IMR-90 (cell line): Measurements from ENCODE around the gene FADS2. TPM values are rescaled to one million over a fixed set of nuclear protein-coding genes. Genes with fewer than 3 reads are reported as not detected.

Source experiments
- ATAC-seq: fragments of 200-7000 bp; cut with Tn5 transposase; 2 replicates; pipeline ENCODE4 v1.9.1; 2020; ENCODE audit warnings: low read depth, mild to moderate bottlenecking, moderate library complexity
- BruUV-seq: library from RNA; stranded (reverse); fragments of 400-500 nt; replicated peaks from 2 replicates; lab custom pipeline; 2021; lab: Mats Ljungman, UMichigan
- CTCF ChIA-PET: fragments of 300-600 bp; formaldehyde crosslinking; extraction: SDS; loops from one replicate; lab custom pipeline; 2021; ENCODE audit warnings: antibody characterized with exemption; lab: Yijun Ruan, JAX
- POLR2A ChIA-PET: fragments of 300-600 bp; sonication (Branson Sonifier 250); formaldehyde crosslinking; loops from one replicate; lab custom pipeline; 2022; ENCODE audit warnings: antibody characterized with exemption; ENCODE audit not compliant: unreplicated experiment; lab: Charles Lee
- DNase-seq: peaks from one replicate; pipeline ENCODE4 v3.0.0; 2013
- H2AFZ ChIP-seq: replicated peaks from 2 replicates; pipeline ENCODE3; 2013; ENCODE audit warnings: low read length, mild to moderate bottlenecking; ENCODE audit not compliant: poor library complexity
- H2AK5ac ChIP-seq: 2 replicates; pipeline ENCODE4 v1.6.1; 2013; ENCODE audit warnings: low read depth, low read length, inconsistent platforms
- H2AK9ac ChIP-seq: replicated peaks from 2 replicates; pipeline ENCODE3; 2013; ENCODE audit warnings: mild to moderate bottlenecking, low read depth, low read length, moderate library complexity; ENCODE audit not compliant: poor library complexity
- H2BK120ac ChIP-seq: 2 replicates; pipeline ENCODE4 v1.6.1; 2013; ENCODE audit warnings: low read depth, low read length, inconsistent platforms
- H2BK15ac ChIP-seq: 3 replicates; pipeline ENCODE4 v1.6.1; 2013; ENCODE audit warnings: low read depth, low read length, inconsistent platforms
- H2BK20ac ChIP-seq: 2 replicates; pipeline ENCODE4 v1.6.1; 2013; ENCODE audit warnings: low read depth, mild to moderate bottlenecking, inconsistent platforms, low read length, moderate library complexity
- H2BK5ac ChIP-seq: 2 replicates; pipeline ENCODE4 v1.6.1; 2013; ENCODE audit warnings: mild to moderate bottlenecking, low read depth, low read length, inconsistent platforms; ENCODE audit not compliant: poor library complexity, severe bottlenecking
- H3K14ac ChIP-seq: replicated peaks from 2 replicates; pipeline ENCODE4 v1.6.1; 2013; ENCODE audit warnings: low read depth, low read length, inconsistent platforms
- H3K18ac ChIP-seq: 2 replicates; pipeline ENCODE4 v1.6.1; 2013; ENCODE audit warnings: low read depth, low read length, control low read depth
- H3K23ac ChIP-seq: 2 replicates; pipeline ENCODE4 v1.6.1; 2013; ENCODE audit warnings: low read depth, low read length, inconsistent platforms
- H3K27ac ChIP-seq: 2 replicates; pipeline ENCODE4 v1.5.1; 2013; ENCODE audit warnings: mild to moderate bottlenecking, control low read depth, low read length; ENCODE audit not compliant: insufficient read depth
- H3K27me3 ChIP-seq: 2 replicates; pipeline ENCODE4 v1.6.1; 2013; ENCODE audit warnings: low read length; ENCODE audit not compliant: control insufficient read depth, insufficient read depth
- H3K36me3 ChIP-seq: 2 replicates; pipeline ENCODE4 v1.6.1; 2013; ENCODE audit warnings: low read length, mixed read lengths; ENCODE audit not compliant: control insufficient read depth, insufficient read depth
- H3K4ac ChIP-seq: 2 replicates; pipeline ENCODE4 v1.6.1; 2013; ENCODE audit warnings: low read depth, low read length, inconsistent platforms
- H3K4me1 ChIP-seq: 2 replicates; pipeline ENCODE4 v1.6.1; 2013; ENCODE audit warnings: low read length, mixed read lengths; ENCODE audit not compliant: control insufficient read depth, insufficient read depth
- H3K4me2 ChIP-seq: 2 replicates; pipeline ENCODE4 v1.6.1; 2013; ENCODE audit warnings: low read depth, mild to moderate bottlenecking, control low read depth, low read length, moderate library complexity
- H3K4me3 ChIP-seq: 2 replicates; pipeline ENCODE4 v1.5.1; 2013; ENCODE audit warnings: low read depth, mild to moderate bottlenecking, control low read depth, low read length, moderate library complexity; ENCODE audit not compliant: insufficient read depth
- H3K56ac ChIP-seq: 2 replicates; pipeline ENCODE4 v1.6.1; 2013; ENCODE audit warnings: low read length, inconsistent platforms; ENCODE audit not compliant: insufficient read depth; ENCODE audit errors: extremely low read depth
- H3K79me1 ChIP-seq, 2 experiments: 2 replicates each; pipeline ENCODE4 v1.6.1; 2013; ENCODE audit warnings: low read length in 2 of 2, inconsistent platforms in 1 of 2, low read depth in 1 of 2
- H3K9ac ChIP-seq: 2 replicates; pipeline ENCODE4 v1.6.1; 2013; ENCODE audit warnings: low read depth, low read length, control low read depth
- H3K9me1 ChIP-seq: 2 replicates; pipeline ENCODE4 v1.6.1; 2013; ENCODE audit warnings: low read length, inconsistent platforms; ENCODE audit not compliant: insufficient read depth
- H3K9me3 ChIP-seq: 2 replicates; pipeline ENCODE4 v1.6.1; 2013; ENCODE audit warnings: low read length; ENCODE audit not compliant: control insufficient read depth, insufficient read depth
- H4K20me1 ChIP-seq: 2 replicates; pipeline ENCODE4 v1.6.1; 2013; ENCODE audit warnings: low read length, inconsistent platforms; ENCODE audit not compliant: insufficient read depth
- H4K5ac ChIP-seq: 2 replicates; pipeline ENCODE4 v1.6.1; 2013; ENCODE audit warnings: mild to moderate bottlenecking, low read depth, low read length, control low read depth
- H4K8ac ChIP-seq, 2 experiments: 2 replicates each; pipeline ENCODE4 v1.6.1; 2013; ENCODE audit warnings: low read depth in 2 of 2, low read length in 2 of 2, control low read depth in 1 of 2, inconsistent platforms in 1 of 2
- H4K91ac ChIP-seq: 2 replicates; pipeline ENCODE4 v1.6.1; 2013; ENCODE audit warnings: low read depth, low read length, inconsistent platforms; ENCODE audit not compliant: insufficient read depth
- BHLHE40 ChIP-seq: fragments of 150-350 bp; IDR thresholded peaks from 2 replicates; pipeline ENCODE4 v1.6.1; 2016; ENCODE audit warnings: mild to moderate bottlenecking, low read depth, low read length
- CEBPB ChIP-seq: IDR thresholded peaks from 2 replicates; pipeline ENCODE4 v1.6.1; 2012; ENCODE audit warnings: low read depth, low read length, improper control_type of control experiment
- CHD1 ChIP-seq: IDR thresholded peaks from 2 replicates; pipeline ENCODE4 v1.6.1; 2012; ENCODE audit warnings: low read depth, low read length, improper control_type of control experiment
- ELK1 ChIP-seq: fragments of 150-350 bp; IDR thresholded peaks from 2 replicates; pipeline ENCODE4 v1.6.1; 2016; ENCODE audit warnings: low read depth, mild to moderate bottlenecking, low read length, moderate library complexity, borderline replicate concordance
- FOS ChIP-seq: fragments of 150-350 bp; IDR thresholded peaks from 2 replicates; pipeline ENCODE4 v1.6.1; 2016; ENCODE audit warnings: low read depth, low read length
- MAFK ChIP-seq: IDR thresholded peaks from 2 replicates; pipeline ENCODE4 v1.6.1; 2012; ENCODE audit warnings: low read depth, low read length, improper control_type of control experiment
- MAZ ChIP-seq: IDR thresholded peaks from 2 replicates; pipeline ENCODE4 v1.6.1; 2012; ENCODE audit warnings: low read depth, mild to moderate bottlenecking, low read length, improper control_type of control experiment, moderate library complexity, borderline replicate concordance
- MXI1 ChIP-seq: IDR thresholded peaks from 2 replicates; pipeline ENCODE4 v1.6.1; 2012; ENCODE audit warnings: low read depth, mild to moderate bottlenecking, low read length, moderate library complexity, borderline replicate concordance
- NFE2L2 ChIP-seq: fragments of 150-350 bp; IDR thresholded peaks from 2 replicates; pipeline ENCODE4 v1.6.1; 2016; ENCODE audit warnings: low read depth, mild to moderate bottlenecking, low read length
- POLR2A ChIP-seq: IDR thresholded peaks from 2 replicates; pipeline ENCODE4 v1.6.1; 2012; ENCODE audit warnings: mild to moderate bottlenecking, low read depth, low read length
- RAD21 ChIP-seq: IDR thresholded peaks from 2 replicates; pipeline ENCODE4 v1.6.1; 2012; ENCODE audit warnings: low read length, improper control_type of control experiment
- RCOR1 ChIP-seq: IDR thresholded peaks from 2 replicates; pipeline ENCODE4 v1.6.1; 2012; ENCODE audit warnings: mild to moderate bottlenecking, low read length, improper control_type of control experiment; ENCODE audit not compliant: insufficient replicate concordance
- RFX5 ChIP-seq: IDR thresholded peaks from 2 replicates; pipeline ENCODE4 v1.8.0; 2012; ENCODE audit warnings: low read depth, mild to moderate bottlenecking, low read length, moderate library complexity
- SMC3 ChIP-seq: fragments of 150-350 bp; IDR thresholded peaks from 2 replicates; pipeline ENCODE4 v1.6.1; 2016; ENCODE audit warnings: low read depth, mild to moderate bottlenecking, antibody characterized with exemption, low read length, moderate library complexity
- WGBS, 2 experiments: methylation state at CpG; one replicate each; pipeline versions ENCODE4 v1.1.5 to v1.1.7; 2013; ENCODE audit warnings: missing lambda C conversion rate in 2 of 2; ENCODE audit not compliant: insufficient read length in 1 of 2; ENCODE audit errors: extremely low coverage in 2 of 2; 5-methylcytosine and 5-hydroxymethylcytosine counted together
- dilution Hi-C: fragments of 300-500 bp; cut with HindIII; formaldehyde crosslinking; loops from one replicate; pipeline ENCODE4 v1.14.3; 2018; ENCODE audit warnings: low sequenced_read_pairs; ENCODE audit not compliant: unreplicated experiment
- in situ Hi-C: fragments of 300-500 bp; cut with MboI; formaldehyde crosslinking; loops from 3 replicates; pipeline ENCODE4 v1.14.3; 2019; ENCODE audit warnings: low sequenced_read_pairs, inconsistent platforms, mixed read lengths
- intact Hi-C: fragments of 100-400 bp; cut with micrococcal nuclease; formaldehyde crosslinking; loops from 2 replicates; pipeline ENCODE4 v1.10.0; 2022
- polyA plus RNA-seq, 3 experiments: library from polyadenylated mRNA; depleted of rRNA; stranded (reverse); fragments of >200 nt; gene quantifications; 2 replicates each; pipeline ENCODE4 v1.2.3, GENCODE V29; 2012; ENCODE audit warnings: low replicate concordance in 1 of 3
- total RNA-seq: library from RNA; depleted of rRNA; stranded (reverse); fragments of >200 nt; gene quantifications from 2 replicates; pipeline ENCODE4 v1.2.3, GENCODE V29; 2012
- TF ChIP-seq, protein P1 (sequence below): conservative IDR thresholded peaks from 2 replicates; pipeline ENCODE4 v1.5.1; 2012; ENCODE audit warnings: mild to moderate bottlenecking, low read depth, low read length, improper control_type of control experiment
- TF ChIP-seq, protein P2 (sequence below): fragments of 150-350 bp; IDR thresholded peaks from 2 replicates; pipeline ENCODE4 v1.6.1; 2017; ENCODE audit warnings: mild to moderate bottlenecking, antibody characterized with exemption, low read length, low read depth

FADS2 gene
- total and polyA plus RNA-seq, 2 of the 4 experiments (the other 2 are of a cell fraction) = 33.3 to 88.4 TPM

DNA sequence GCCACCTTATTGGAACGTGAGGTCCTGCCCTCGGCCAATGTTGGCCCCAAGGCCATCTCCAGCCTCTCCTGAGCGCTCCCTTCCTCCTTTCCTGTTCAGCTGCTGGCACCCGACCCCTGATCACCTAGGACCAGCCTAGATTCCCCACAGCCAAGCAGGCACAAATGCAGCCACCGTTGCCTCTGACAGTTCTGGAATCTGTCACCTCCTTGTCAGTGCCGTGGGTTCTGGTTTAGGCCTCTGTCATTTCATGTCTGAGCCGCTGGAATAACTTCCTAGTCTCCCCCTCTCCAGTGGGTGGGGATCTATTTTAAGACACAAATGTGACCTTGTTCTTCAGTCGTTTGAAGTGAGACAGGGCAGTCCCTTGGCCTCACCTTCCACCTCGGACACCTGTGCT is 33.5 kb downstream of the FADS2 start:
- Histone ChIP-seq H3K36me3 (peaks cover 54% of the 10 kb centered on the region), H3K14ac (no peak overlapping the region), H3K4me1 (no peaks in the 10 kb centered on the region), H4K8ac (no peak overlapping the region), H3K9me1 (no peaks in the 10 kb centered on the region), H3K18ac (no peak overlapping the region), H2BK20ac (no peak overlapping the region), H3K9ac (no peak overlapping the region), H3K9me3 (no peaks in the 10 kb centered on the region), H2AK9ac (peak overlapping the region; percentile 29), H4K20me1 (no peaks in the 10 kb centered on the region), H2AK5ac (no peak overlapping the region), H3K4me3 (no peak overlapping the region), H4K91ac (no peak overlapping the region), H2BK15ac (no peak overlapping the region), H3K27me3 (no peaks in the 10 kb centered on the region), H3K27ac (no peak overlapping the region), H2BK120ac (no peak overlapping the region), H2AFZ (no peak overlapping the region), H2BK5ac (no peak overlapping the region), H3K4me2 (no peak overlapping the region), H3K4ac (no peak overlapping the region), H3K23ac (no peak overlapping the region), H3K79me1 (no peaks in the 10 kb centered on the region), H3K56ac (no peak overlapping the region), H4K5ac (no peak overlapping the region)
- in situ Hi-C loops (loop anchor here (25.0 kb wide), 1 partner anchor 451 kb away; no protein-coding TSS in a partner anchor), intact Hi-C loops (no loop called here), dilution Hi-C loops (no loop called here)
- no peak for ATAC-seq
- POLR2A ChIA-PET = no interaction called here
- DNase-seq = no peak
- 90% methylated on average over 5 of the region's 9 CpGs; no CpG with 5 or more reads in 1 of the 2 experiments for WGBS, 2 experiments
- CTCF ChIA-PET = no interaction called here
- no TSS peak for BruUV-seq
- TF ChIP-seq BHLHE40 (no peak), MXI1 (no peak), CEBPB (no peak), NFE2L2 (no peak), POLR2A (no peak), FOS (no peak), MAZ (no peak), RCOR1 (no peak), CHD1 (no peak), MAFK (no peak), RAD21 (no peak), SMC3 (no peak), RFX5 (no peak), ELK1 (no peak)
- TF ChIP-seq, protein P1, sequence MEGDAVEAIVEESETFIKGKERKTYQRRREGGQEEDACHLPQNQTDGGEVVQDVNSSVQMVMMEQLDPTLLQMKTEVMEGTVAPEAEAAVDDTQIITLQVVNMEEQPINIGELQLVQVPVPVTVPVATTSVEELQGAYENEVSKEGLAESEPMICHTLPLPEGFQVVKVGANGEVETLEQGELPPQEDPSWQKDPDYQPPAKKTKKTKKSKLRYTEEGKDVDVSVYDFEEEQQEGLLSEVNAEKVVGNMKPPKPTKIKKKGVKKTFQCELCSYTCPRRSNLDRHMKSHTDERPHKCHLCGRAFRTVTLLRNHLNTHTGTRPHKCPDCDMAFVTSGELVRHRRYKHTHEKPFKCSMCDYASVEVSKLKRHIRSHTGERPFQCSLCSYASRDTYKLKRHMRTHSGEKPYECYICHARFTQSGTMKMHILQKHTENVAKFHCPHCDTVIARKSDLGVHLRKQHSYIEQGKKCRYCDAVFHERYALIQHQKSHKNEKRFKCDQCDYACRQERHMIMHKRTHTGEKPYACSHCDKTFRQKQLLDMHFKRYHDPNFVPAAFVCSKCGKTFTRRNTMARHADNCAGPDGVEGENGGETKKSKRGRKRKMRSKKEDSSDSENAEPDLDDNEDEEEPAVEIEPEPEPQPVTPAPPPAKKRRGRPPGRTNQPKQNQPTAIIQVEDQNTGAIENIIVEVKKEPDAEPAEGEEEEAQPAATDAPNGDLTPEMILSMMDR = no peak
- TF ChIP-seq, protein P2, sequence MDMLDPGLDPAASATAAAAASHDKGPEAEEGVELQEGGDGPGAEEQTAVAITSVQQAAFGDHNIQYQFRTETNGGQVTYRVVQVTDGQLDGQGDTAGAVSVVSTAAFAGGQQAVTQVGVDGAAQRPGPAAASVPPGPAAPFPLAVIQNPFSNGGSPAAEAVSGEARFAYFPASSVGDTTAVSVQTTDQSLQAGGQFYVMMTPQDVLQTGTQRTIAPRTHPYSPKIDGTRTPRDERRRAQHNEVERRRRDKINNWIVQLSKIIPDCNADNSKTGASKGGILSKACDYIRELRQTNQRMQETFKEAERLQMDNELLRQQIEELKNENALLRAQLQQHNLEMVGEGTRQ = no peak
